ENCODE data around the gene PPP4R4.

Gene PPP4R4

DNA sequence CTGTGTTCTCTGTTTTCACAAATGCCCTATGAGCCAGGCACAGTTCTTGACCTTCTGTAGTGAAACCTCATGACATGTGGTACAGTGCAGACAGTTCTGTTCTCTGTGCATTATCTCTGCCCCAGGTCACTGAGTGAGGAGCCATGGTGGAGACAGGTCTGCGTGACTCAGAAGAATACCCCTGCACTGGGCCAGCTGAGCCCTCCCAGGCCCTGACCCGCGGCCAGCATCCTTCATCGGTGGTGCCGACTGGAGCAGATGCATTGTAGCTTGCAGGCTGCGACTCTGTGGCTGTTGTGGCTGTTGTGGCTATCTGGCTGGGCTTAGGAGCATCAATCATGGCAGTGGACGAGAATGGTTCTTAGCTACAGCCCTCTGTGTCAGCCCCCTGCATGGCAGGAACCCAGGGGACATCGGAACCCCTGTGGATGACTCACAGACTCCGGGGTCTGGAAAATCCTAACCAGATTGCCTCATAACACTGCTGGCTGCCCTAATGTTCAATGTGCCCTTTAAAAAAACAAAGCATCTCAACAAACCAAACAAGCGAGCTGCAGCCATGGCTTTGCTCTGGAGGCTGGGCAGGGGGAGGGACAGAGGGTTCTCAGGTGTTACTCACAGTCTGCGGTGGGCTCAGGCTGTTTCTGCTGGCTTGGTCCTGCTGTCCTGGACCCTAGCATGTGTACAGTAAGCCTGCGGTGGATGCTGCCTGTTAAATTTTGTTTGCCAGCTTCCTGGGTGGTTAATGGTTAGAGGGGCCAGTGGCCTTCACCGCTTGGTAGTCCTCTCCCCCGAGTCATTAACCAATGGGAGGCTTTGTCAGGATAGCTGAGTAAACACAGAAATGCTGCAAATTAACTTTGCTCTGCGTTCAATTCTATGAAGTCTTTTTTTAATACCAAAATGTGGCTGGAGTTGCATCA lies 148.8 kb downstream of the PPP4R4 start, which contains the start of gene SERPINA6:
TSS of gene SERPINA6 (minus strand) at position 689 of the 923 bp plus-strand sequence. CDS start 8,688 bp downstream, outside the sequence.
- H3K27me3 ChIP-seq: no peaks in the 10 kb centered on the region
- no peaks in the 10 kb centered on the region for H3K9me3 ChIP-seq
- H3K36me3 ChIP-seq: no peaks in the 10 kb centered on the region
- TF ChIP-seq, protein P1, sequence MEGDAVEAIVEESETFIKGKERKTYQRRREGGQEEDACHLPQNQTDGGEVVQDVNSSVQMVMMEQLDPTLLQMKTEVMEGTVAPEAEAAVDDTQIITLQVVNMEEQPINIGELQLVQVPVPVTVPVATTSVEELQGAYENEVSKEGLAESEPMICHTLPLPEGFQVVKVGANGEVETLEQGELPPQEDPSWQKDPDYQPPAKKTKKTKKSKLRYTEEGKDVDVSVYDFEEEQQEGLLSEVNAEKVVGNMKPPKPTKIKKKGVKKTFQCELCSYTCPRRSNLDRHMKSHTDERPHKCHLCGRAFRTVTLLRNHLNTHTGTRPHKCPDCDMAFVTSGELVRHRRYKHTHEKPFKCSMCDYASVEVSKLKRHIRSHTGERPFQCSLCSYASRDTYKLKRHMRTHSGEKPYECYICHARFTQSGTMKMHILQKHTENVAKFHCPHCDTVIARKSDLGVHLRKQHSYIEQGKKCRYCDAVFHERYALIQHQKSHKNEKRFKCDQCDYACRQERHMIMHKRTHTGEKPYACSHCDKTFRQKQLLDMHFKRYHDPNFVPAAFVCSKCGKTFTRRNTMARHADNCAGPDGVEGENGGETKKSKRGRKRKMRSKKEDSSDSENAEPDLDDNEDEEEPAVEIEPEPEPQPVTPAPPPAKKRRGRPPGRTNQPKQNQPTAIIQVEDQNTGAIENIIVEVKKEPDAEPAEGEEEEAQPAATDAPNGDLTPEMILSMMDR (IDR thresholded peaks at IDR 0.05; ENCODE audit: low read depth, low read length): no peak
- H3K4me1 ChIP-seq: no peaks in the 10 kb centered on the region
- H3K4me3 ChIP-seq (ENCODE audit: low read depth, low read length): peak within 1 kb of the TSS; percentile 24; the same call in 1 of the 2 replicates
- peak; percentile 54 for DNase-seq

GRCh38 chr14:94328196-94328595 lies 154.1 kb downstream of the PPP4R4 start:
- H3K27me3 ChIP-seq: no peaks in the 10 kb centered on the region
- no peaks in the 10 kb centered on the region for H3K4me1 ChIP-seq
- H3K4me3 ChIP-seq (ENCODE audit: low read depth, low read length): no peak overlapping the region
- H3K9me3 ChIP-seq: no peaks in the 10 kb centered on the region
- no peaks in the 10 kb centered on the region for H3K36me3 ChIP-seq
- no peak for DNase-seq
- TF ChIP-seq, protein P1 (IDR thresholded peaks at IDR 0.05; ENCODE audit: low read depth, low read length): no peak

All from BE2C (cell line).